ENCODE measurements around the gene CPEB4. TPM values are rescaled to one million over a fixed set of nuclear protein-coding genes. Genes with fewer than 3 reads are reported as not detected.

Gene CPEB4
- total and polyA plus RNA-seq, 10 of the 15 experiments (the other 5 are each of a cell fraction or from before 2014, with no cell fraction given): 6.9 to 33.1 (median 20.4) TPM

- no peak for TF ChIP-seq PAX5 (IDR thresholded peaks at IDR 0.05; ENCODE audit: borderline replicate concordance, low read depth, low read length)
- no peak for TF ChIP-seq BCL3 (IDR thresholded peaks at IDR 0.05; ENCODE audit: borderline replicate concordance, insufficient read depth, low read depth, low read length, poor library complexity, severe bottlenecking)
Observed at GRCh38 chr5:173853370-173854131, 34.6 kb upstream of the CPEB4 start (continued).

GRCh38 chr5:173855162-173855994, 32.8 kb upstream of the CPEB4 start:
- Histone ChIP-seq H3K36me3 (ENCODE audit: control insufficient read depth in 2 of 2, insufficient read depth in 2 of 2, low read length in 1 of 2) (no peaks in the 10 kb centered on the region), H3K4me1 (ENCODE audit: control insufficient read depth, insufficient read depth, low read length) (no peaks in the 10 kb centered on the region), H3K4me2 (ENCODE audit: control insufficient read depth, insufficient read depth) (no peak overlapping the region), H3K27ac (ENCODE audit: control insufficient read depth, insufficient read depth) (no peak overlapping the region), H3K4me3 (no peak overlapping the region), H4K20me1 (ENCODE audit: control insufficient read depth, insufficient read depth) (no peaks in the 10 kb centered on the region), H3K9ac (ENCODE audit: control insufficient read depth, insufficient read depth, low read length) (no peak overlapping the region), H2AFZ (ENCODE audit: control insufficient read depth, low read depth, low read length) (no peak overlapping the region), H3K79me2 (ENCODE audit: control insufficient read depth, insufficient read depth, low read length) (no peaks in the 10 kb centered on the region), H3K9me3 (replicated peaks; ENCODE audit: control insufficient read depth, insufficient read depth, low read length) (no peaks in the 10 kb centered on the region), H3K27me3 (replicated peaks in 1 of 2; ENCODE audit: control insufficient read depth in 2 of 2, insufficient read depth in 2 of 2, low read length in 1 of 2) (no peaks in the 10 kb centered on the region)
- ATAC-seq (no peak), DNase-seq (ENCODE audit: low read depth, low spot score) (no peak), FAIRE-seq (no peak)
- in situ Hi-C loops (cut with MboI) (no loop called here), intact Hi-C loops (cut with micrococcal nuclease; ENCODE audit: unreplicated experiment) (no loop called here)
- RAD21 ChIA-PET (ENCODE audit: unreplicated experiment): no interaction called here
- no peak for TF ChIP-seq SMAD5 (IDR thresholded peaks at IDR 0.05; ENCODE audit: low read depth)
- TF ChIP-seq PAX8 (IDR thresholded peaks at IDR 0.05): no peak
- TF ChIP-seq CBFB (IDR thresholded peaks at IDR 0.05; ENCODE audit: low read depth): no peak
- TF ChIP-seq IRF5 (IDR thresholded peaks at IDR 0.05; ENCODE audit: borderline replicate concordance): no peak
- no peak for TF ChIP-seq ESRRA (IDR thresholded peaks at IDR 0.05; ENCODE audit: low read length)
- no peak for TF ChIP-seq TAF1 (IDR thresholded peaks at IDR 0.05; ENCODE audit: borderline replicate concordance, low read depth, low read length)
- TF ChIP-seq FOXK2 (IDR thresholded peaks at IDR 0.05): no peak
- no peak for TF ChIP-seq BHLHE40 (IDR thresholded peaks at IDR 0.05; ENCODE audit: borderline replicate concordance in 1 of 2, low read depth in 2 of 2, low read length in 1 of 2)
- TF ChIP-seq CBX3 (IDR thresholded peaks at IDR 0.05; ENCODE audit: borderline replicate concordance, low read depth): no peak
- POLR2A ChIA-PET: interaction anchor here (0.5 kb wide), 2 partner anchors 11 to 46 kb away, joined by 3 to 4 read pairs; no protein-coding TSS in a partner anchor
- SMC1A ChIA-PET (ENCODE audit: uncharacterized antibody, unreplicated experiment): no interaction called here
- BruUV-seq (replicated peaks): no TSS peak
- CTCF ChIA-PET: interaction anchor here (1.7 kb wide), 1 partner anchor 9 kb away, joined by 4 read pairs; no protein-coding TSS in a partner anchor
- 87% methylated on average over 11 of the region's 11 CpGs for WGBS (ENCODE audit: insufficient coverage, insufficient replicate concordance, low lambda C conversion rate, missing lambda C conversion rate)
